HEK293T (cell line): ENCODE results near the gene TXLNA.

Experiments
- CTCF ChIA-PET: fragments of 350-600 bp; formaldehyde crosslinking; extraction: SDS; loops from one replicate; lab custom pipeline; 2021; ENCODE audit warnings: antibody characterized with exemption, inconsistent platforms; lab: Yijun Ruan, JAX
- POLR2A ChIA-PET: fragments of 350-600 bp; formaldehyde crosslinking; extraction: SDS; loops from one replicate; lab custom pipeline; 2020; ENCODE audit warnings: antibody characterized with exemption, inconsistent platforms; lab: Yijun Ruan, JAX
- DNase-seq: peaks from one replicate; pipeline ENCODE4 v3.0.0; 2012; ENCODE audit warnings: mixed read lengths; ENCODE audit errors: extremely low spot score
- ARNT ChIP-seq: fragments of 450-650 bp; IDR thresholded peaks from 2 replicates; pipeline ENCODE4 v1.6.1; 2017; ENCODE audit warnings: mild to moderate bottlenecking
- BHLHE40 ChIP-seq: fragments of 450-650 bp; IDR thresholded peaks from 2 replicates; pipeline ENCODE4 v1.6.1; 2016; ENCODE audit warnings: mild to moderate bottlenecking, moderate library complexity, borderline replicate concordance
- CTBP1 ChIP-seq: fragments of 450-650 bp; IDR thresholded peaks from 2 replicates; pipeline ENCODE4 v1.6.1; 2016; ENCODE audit warnings: borderline replicate concordance
- ELF4 ChIP-seq: fragments of 450-650 bp; IDR thresholded peaks from 2 replicates; pipeline ENCODE4 v1.6.1; 2017; ENCODE audit warnings: antibody characterized with exemption
- FOXA1 ChIP-seq: fragments of 450-650 bp; IDR thresholded peaks from 2 replicates; pipeline ENCODE4 v1.6.1; 2016; ENCODE audit warnings: mild to moderate bottlenecking
- FOXK2 ChIP-seq: fragments of 450-650 bp; IDR thresholded peaks from 2 replicates; pipeline ENCODE4 v1.6.1; 2016; ENCODE audit warnings: mild to moderate bottlenecking
- FOXM1 ChIP-seq: fragments of 450-650 bp; IDR thresholded peaks from 2 replicates; pipeline ENCODE4 v1.6.1; 2017; ENCODE audit warnings: mild to moderate bottlenecking, borderline replicate concordance
- HDGF ChIP-seq: fragments of 450-650 bp; IDR thresholded peaks from 2 replicates; pipeline ENCODE4 v1.6.1; 2017; ENCODE audit warnings: antibody characterized with exemption, borderline replicate concordance
- L3MBTL2 ChIP-seq: fragments of 450-650 bp; conservative IDR thresholded peaks from 2 replicates; pipeline ENCODE4 v1.6.1; 2016; ENCODE audit warnings: mild to moderate bottlenecking
- LEF1 ChIP-seq: fragments of 450-650 bp; IDR thresholded peaks from 2 replicates; pipeline ENCODE4 v1.6.1; 2017; ENCODE audit warnings: mild to moderate bottlenecking, borderline replicate concordance
- NFRKB ChIP-seq: fragments of 450-650 bp; IDR thresholded peaks from 2 replicates; pipeline ENCODE4 v1.6.1; 2016; ENCODE audit warnings: mild to moderate bottlenecking, moderate library complexity
- SP1 ChIP-seq: fragments of 450-650 bp; IDR thresholded peaks from 2 replicates; pipeline ENCODE4 v1.6.1; 2017
- SUZ12 ChIP-seq: fragments of 450-650 bp; IDR thresholded peaks from 2 replicates; pipeline ENCODE4 v1.6.1; 2016; ENCODE audit warnings: mild to moderate bottlenecking
- TARDBP ChIP-seq: fragments of 450-650 bp; IDR thresholded peaks from 2 replicates; pipeline ENCODE4 v1.6.1; 2016
- ZNF384 ChIP-seq: fragments of 450-650 bp; IDR thresholded peaks from 2 replicates; pipeline ENCODE4 v1.6.1; 2016
- TF ChIP-seq, protein P1 (sequence below): fragments of 450-650 bp; IDR thresholded peaks from 2 replicates; pipeline ENCODE4 v1.6.1; 2016

TXLNA gene

DNA sequence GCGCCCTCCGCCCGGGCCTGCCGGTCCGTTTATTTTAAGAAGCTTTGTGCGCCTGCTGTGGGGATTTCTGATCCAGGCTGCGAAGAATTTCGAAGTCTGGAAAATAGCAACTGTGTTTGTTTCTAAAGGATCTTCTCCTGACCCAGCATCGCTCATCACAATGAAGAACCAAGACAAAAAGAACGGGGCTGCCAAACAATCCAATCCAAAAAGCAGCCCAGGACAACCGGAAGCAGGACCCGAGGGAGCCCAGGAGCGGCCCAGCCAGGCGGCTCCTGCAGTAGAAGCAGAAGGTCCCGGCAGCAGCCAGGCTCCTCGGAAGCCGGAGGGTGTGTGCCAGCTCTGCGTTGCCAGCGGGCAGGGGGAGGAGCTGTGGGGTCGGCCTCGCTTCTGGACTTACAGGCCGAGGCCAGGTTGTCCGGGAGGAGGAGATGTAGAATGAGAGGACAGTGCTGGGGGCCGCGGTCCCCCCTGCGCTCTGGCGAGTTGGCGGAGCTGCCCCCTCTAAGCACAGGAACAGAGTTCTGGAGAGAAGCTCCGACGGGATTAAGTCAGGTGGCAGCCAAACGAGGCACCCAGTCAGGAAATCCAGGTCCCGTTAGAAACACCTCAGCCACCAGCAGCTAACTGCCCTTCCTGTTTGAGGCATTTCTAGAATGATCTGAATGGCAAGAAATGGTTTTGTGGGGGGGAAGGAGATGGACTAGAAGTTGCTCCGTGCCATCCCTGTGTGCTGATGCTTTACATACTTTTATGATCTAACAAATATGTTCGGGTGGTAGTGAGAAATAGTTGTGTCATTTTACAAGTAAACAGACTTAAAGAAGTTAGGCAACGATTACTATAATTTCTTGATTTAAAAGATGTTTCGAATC lies 948 bp downstream of the TXLNA start:
- CTCF ChIA-PET, result interaction anchor here (0.6 to 1.2 kb wide), 2 partner anchors 11 to 35 kb away, joined by 3 read pairs; no protein-coding TSS in a partner anchor
- POLR2A ChIA-PET, result interaction anchor here (0.7 to 3.6 kb wide), 15 partner anchors 12 to 535 kb away, joined by 3 to 28 read pairs (median 5); partner anchors contain the start of genes BSDC1, CCDC28B, IQCC and KPNA6
- DNase-seq, result peak; percentile 72
- 0 out of 2 replicates have a peak, but pooled peaks have one; percentile 38 for TF ChIP-seq ELF4
- TF ChIP-seq SUZ12, result no peak

DNA sequence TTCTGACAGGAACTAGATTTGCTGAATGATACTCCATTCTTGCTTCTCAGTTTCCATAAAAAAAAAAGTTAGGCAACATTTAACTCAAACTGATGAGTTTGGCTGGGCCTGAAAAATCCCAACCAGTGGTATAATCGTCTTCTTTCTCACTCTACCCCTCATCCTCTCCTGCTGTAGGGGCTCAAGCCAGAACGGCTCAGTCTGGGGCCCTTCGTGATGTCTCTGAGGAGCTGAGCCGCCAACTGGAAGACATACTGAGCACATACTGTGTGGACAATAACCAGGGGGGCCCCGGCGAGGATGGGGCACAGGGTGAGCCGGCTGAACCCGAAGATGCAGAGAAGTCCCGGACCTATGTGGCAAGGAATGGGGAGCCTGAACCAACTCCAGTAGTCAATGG lies 1.6 kb downstream of the TXLNA start:
- POLR2A ChIA-PET, result interaction anchor here (0.8 to 3.6 kb wide), 3 partner anchors 19 to 73 kb away, joined by 3 to 28 read pairs (median 3); partner anchors contain the start of genes CCDC28B and KPNA6
- TF ChIP-seq TARDBP, result no peak
- TF ChIP-seq CTBP1, result no peak
- TF ChIP-seq FOXK2, result no peak
- TF ChIP-seq LEF1, result no peak
- TF ChIP-seq ELF4, result no peak
- TF ChIP-seq L3MBTL2, result no peak
- no peak for TF ChIP-seq SUZ12
- TF ChIP-seq, protein P1, sequence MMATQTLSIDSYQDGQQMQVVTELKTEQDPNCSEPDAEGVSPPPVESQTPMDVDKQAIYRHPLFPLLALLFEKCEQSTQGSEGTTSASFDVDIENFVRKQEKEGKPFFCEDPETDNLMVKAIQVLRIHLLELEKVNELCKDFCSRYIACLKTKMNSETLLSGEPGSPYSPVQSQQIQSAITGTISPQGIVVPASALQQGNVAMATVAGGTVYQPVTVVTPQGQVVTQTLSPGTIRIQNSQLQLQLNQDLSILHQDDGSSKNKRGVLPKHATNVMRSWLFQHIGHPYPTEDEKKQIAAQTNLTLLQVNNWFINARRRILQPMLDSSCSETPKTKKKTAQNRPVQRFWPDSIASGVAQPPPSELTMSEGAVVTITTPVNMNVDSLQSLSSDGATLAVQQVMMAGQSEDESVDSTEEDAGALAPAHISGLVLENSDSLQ, result no peak
- TF ChIP-seq HDGF, result no peak
- no peak for TF ChIP-seq BHLHE40
- TF ChIP-seq ZNF384, result no peak
- no peak for TF ChIP-seq FOXM1
- TF ChIP-seq NFRKB, result no peak
- no peak for TF ChIP-seq ARNT
- no peak for TF ChIP-seq FOXA1
- CTCF ChIA-PET, result interaction anchor here (0.6 kb wide), 1 partner anchor 10 kb away, joined by 3 read pairs; no protein-coding TSS in a partner anchor
- DNase-seq, result no peak

DNA sequence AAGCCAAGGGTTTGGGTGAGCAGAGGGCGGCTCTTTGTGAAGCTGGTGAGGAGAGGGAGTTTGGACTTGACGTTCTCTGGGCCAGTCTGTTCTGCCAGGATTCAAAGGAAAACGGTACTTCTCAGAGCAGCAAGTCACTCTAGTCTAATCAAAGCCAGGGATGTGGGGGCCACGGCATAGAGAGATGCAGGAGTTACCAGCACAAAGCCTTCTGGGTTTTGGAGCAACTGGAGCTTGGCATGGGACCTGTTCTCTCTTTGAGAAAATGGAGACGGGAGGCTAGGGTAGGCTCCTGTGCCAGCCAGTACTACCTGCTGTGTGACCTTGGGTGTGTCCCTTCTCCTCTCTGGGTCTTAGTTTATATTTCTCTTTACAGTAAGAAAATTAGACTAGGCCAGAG lies 2.1 kb downstream of the TXLNA start:
- CTCF ChIA-PET, result interaction anchor here (0.7 kb wide), 1 partner anchor 481 kb away, joined by 3 read pairs; no protein-coding TSS in a partner anchor
- POLR2A ChIA-PET, result interaction anchor here (0.8 to 3.6 kb wide), 2 partner anchors 18 to 74 kb away, joined by 3 to 28 read pairs; partner anchors contain the start of genes CCDC28B and KPNA6
- no peak for DNase-seq
- TF ChIP-seq FOXM1, result no peak
- TF ChIP-seq, protein P1, result no peak
- no peak for TF ChIP-seq CTBP1
- no peak for TF ChIP-seq HDGF
- no peak for TF ChIP-seq TARDBP
- TF ChIP-seq L3MBTL2, result no peak
- TF ChIP-seq FOXK2, result no peak
- TF ChIP-seq SP1, result no peak
- TF ChIP-seq SUZ12, result no peak
- TF ChIP-seq BHLHE40, result no peak

DNA sequence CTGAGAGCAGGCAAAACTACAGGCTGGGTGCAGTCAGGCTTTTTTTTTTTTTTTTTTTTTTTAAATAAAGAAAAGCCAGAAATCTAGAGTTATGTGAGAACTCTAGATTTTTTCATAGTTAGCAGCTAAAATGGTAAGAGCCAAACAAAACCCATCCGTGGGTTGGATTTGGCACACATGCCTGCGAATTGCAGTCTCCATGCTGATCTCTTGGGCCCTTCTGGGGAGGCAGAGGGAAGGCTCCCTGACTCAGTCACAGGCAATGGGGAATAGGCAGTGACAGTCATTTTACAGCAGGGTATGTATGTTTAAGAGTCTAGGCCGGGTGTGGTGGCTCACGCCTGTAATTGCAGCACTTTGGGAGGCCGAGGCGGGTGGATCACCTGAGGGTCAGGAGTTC lies 2.6 kb downstream of the TXLNA start:
- DNase-seq, result no peak
- no peak for TF ChIP-seq BHLHE40
- no peak for TF ChIP-seq L3MBTL2
- no peak for TF ChIP-seq FOXM1
- TF ChIP-seq LEF1, result no peak
- no peak for TF ChIP-seq ELF4
- no peak for TF ChIP-seq FOXK2
- POLR2A ChIA-PET, result interaction anchor here (0.8 kb wide), 1 partner anchor 74 kb away, joined by 3 read pairs; the partner anchor contains the start of gene KPNA6
- CTCF ChIA-PET, result interaction anchor here (0.7 kb wide), 1 partner anchor 482 kb away, joined by 3 read pairs; no protein-coding TSS in a partner anchor

DNA sequence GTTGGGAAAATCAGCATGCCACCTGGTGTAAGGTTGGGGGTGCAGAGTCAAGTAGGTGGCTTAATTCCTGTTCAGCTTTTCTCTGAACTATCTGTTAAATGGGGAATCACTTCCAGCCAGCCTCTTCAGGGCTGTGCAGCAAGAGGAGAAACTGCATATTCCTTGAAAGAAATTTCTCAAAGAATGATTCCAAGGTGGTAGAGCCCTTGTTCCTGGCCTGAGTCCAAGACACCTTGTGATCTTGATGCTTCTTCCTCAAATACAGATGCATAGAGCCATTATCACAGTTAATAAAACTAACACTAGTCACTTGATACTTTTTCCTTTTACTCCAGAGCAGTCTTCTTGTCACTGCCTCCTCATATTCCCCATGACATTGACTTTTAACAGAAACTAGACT lies 5.2 kb downstream of the TXLNA start:
- no peak for DNase-seq
- ChIA-PET CTCF (no interaction called here), POLR2A (interaction anchor here (1.0 to 1.7 kb wide), 3 partner anchors 12 to 21 kb away, joined by 3 to 7 read pairs (median 3); partner anchors contain the start of gene IQCC)

More for the DNA sequence above, 5.2 kb downstream of the TXLNA start:
- TF ChIP-seq HDGF, result no peak
- TF ChIP-seq CTBP1, result no peak
- TF ChIP-seq SUZ12, result no peak
- TF ChIP-seq SP1, result no peak
- TF ChIP-seq ELF4, result no peak
- TF ChIP-seq FOXM1, result no peak
- no peak for TF ChIP-seq ARNT
- no peak for TF ChIP-seq L3MBTL2
- TF ChIP-seq NFRKB, result no peak
- TF ChIP-seq TARDBP, result no peak
- TF ChIP-seq BHLHE40, result no peak
- TF ChIP-seq ZNF384, result no peak
- no peak for TF ChIP-seq LEF1
- no peak for TF ChIP-seq FOXA1
- TF ChIP-seq, protein P1, result no peak
- no peak for TF ChIP-seq FOXK2
